Measurements from ENCODE around the gene VWA5B2.

DNA sequence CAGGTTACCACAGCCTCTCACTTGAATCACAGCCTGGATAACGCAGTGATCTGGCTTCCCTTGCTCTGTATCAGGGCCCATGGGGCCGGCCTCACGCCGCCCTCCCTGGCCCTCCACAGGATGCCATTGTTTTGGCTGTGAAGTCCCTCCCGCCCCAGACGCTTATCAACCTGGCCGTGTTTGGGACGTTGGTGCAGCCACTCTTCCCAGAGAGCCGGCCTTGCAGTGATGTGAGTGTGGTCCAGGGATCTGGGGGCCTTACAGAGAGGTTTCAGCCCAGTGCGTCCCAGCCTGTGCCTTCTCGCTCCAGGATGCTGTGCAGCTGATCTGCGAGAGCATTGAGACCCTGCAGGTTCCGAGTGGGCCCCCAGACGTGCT lies 6.6 kb downstream of the VWA5B2 start:
- TF ChIP-seq, protein P1, sequence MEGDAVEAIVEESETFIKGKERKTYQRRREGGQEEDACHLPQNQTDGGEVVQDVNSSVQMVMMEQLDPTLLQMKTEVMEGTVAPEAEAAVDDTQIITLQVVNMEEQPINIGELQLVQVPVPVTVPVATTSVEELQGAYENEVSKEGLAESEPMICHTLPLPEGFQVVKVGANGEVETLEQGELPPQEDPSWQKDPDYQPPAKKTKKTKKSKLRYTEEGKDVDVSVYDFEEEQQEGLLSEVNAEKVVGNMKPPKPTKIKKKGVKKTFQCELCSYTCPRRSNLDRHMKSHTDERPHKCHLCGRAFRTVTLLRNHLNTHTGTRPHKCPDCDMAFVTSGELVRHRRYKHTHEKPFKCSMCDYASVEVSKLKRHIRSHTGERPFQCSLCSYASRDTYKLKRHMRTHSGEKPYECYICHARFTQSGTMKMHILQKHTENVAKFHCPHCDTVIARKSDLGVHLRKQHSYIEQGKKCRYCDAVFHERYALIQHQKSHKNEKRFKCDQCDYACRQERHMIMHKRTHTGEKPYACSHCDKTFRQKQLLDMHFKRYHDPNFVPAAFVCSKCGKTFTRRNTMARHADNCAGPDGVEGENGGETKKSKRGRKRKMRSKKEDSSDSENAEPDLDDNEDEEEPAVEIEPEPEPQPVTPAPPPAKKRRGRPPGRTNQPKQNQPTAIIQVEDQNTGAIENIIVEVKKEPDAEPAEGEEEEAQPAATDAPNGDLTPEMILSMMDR (IDR thresholded peaks at IDR 0.05): no peak
- no peak for TF ChIP-seq POLR2A (IDR thresholded peaks at IDR 0.05)
